ENCODE measurements around the gene SLC26A1.

Gene SLC26A1

DNA sequence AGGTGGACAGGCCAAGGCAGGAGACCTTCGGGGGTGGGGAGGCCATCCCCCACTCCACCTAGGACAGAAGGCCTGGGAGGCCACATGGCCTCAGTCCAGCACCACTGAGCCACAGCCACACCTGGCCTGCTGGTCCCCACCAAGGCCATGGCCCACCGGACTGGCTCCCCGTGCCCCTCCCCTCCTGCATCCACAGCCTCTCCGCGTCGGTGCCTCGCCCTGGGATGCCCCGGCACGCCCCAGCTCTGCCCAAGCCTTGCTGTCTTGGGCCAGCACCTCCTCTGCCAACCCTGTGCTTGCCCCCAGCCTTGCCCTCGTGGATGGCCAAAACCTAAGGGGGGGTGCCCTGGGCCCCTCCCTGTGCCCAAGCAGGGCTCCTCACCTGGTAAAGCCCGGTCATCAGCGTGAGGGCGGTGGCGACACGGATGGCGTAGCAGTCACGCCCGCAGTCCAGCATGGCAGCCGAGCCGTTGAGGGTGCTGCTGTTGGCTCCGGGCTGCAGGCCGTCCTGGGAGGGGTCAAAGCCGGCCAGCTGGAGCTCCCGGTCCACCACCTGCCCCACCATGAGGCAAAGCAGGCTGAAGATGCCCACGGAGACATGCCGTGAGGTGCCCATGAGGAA lies 2.3 kb downstream of the SLC26A1 start:
- TF ChIP-seq GATA3 (IDR thresholded peaks at IDR 0.05; ENCODE audit: low read depth, low read length), result no peak
- no peak for TF ChIP-seq GATA2 (IDR thresholded peaks at IDR 0.05; ENCODE audit: low read depth, low read length)

DNA sequence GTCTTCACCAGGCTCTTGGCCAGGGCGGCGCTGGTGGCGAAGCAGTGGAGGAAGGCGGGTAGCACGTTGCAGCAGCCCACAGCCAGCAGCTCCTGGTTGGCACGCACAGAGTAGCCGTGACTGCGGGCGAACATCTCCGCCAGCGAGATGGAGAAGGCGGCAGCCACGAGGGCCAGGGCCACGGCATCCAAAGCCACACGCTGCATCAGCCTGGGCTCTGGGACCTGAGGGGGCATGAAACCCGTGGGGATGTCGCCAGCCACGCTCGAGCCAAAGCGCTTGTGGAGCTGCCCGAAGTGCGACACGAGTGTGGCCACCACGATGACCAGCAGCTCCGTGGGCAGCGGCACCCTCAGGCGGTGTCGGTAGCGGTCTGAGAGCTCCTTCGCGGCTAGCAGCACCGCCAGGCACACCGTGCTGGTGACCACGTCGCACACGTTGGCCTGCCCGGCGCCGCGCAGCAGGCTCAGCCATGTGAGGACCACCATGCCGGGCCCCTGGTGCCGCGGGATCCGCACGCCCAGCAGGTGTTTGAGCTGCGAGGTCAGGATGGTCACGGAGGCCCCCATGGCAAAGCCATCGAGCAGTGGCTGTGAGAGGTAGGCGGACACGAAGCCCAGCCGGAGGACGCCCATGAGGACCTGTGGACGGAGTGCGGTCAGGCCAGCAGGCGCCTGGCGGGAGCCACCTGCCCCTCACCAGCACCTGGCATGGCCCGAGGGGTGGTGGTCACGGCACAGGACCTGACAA lies 3.3 kb downstream of the SLC26A1 start:
- TF ChIP-seq GATA2 (IDR thresholded peaks at IDR 0.05; ENCODE audit: low read depth, low read length), result no peak
- no peak for TF ChIP-seq GATA3 (IDR thresholded peaks at IDR 0.05; ENCODE audit: low read depth, low read length)

DNA sequence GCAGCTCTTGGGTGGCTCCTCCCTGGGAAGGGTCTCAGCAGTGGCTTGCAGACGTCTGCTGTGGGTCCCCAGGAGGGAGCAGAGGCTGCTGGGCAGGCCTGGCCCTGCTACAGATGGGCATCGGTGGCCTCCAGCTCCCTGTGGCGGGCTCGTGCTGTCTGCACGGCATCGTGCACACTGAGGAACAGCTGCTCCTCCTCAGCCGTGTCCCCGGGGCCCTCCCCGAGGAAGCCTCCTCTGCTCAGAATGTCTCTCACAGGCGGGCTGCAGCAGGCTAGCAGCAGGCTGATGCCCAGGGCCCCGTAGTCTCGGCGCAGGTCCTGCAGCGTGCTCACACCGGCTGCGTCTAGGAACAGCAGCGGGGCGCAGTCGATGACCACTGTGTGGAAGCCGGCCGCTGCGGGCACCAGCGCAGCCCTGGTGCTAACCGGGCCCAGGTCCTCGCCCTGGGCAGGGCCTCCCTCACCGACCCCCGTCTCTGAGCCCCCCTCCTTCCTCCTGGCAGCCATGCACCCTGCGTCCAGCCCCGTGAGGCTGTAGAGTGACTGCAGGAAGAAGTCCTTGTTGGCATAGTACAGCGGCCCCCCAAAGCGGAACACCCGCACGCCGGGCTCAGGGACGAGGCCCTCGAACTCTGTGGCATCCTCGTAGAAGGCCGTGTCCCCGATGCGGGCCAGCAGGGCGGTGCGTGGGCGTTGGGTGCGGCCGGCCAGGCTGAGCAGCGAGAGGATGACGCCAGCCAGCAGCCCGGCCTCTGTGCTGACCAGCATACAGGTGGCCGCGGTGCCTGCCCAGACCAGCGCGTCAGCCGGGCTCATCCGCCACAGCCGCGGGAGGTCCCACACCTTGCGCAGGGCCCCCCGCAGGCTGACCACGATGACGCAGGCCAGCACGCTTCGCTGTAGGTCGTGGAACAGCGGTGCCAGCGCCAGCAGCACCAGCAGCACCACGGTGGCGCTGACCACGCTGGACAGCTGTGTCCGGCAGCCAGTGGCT lies 4.2 kb downstream of the SLC26A1 start:
- TF ChIP-seq GATA2 (IDR thresholded peaks at IDR 0.05; ENCODE audit: low read depth, low read length) (no peak), GATA3 (IDR thresholded peaks at IDR 0.05; ENCODE audit: low read depth, low read length) (no peak)

DNA sequence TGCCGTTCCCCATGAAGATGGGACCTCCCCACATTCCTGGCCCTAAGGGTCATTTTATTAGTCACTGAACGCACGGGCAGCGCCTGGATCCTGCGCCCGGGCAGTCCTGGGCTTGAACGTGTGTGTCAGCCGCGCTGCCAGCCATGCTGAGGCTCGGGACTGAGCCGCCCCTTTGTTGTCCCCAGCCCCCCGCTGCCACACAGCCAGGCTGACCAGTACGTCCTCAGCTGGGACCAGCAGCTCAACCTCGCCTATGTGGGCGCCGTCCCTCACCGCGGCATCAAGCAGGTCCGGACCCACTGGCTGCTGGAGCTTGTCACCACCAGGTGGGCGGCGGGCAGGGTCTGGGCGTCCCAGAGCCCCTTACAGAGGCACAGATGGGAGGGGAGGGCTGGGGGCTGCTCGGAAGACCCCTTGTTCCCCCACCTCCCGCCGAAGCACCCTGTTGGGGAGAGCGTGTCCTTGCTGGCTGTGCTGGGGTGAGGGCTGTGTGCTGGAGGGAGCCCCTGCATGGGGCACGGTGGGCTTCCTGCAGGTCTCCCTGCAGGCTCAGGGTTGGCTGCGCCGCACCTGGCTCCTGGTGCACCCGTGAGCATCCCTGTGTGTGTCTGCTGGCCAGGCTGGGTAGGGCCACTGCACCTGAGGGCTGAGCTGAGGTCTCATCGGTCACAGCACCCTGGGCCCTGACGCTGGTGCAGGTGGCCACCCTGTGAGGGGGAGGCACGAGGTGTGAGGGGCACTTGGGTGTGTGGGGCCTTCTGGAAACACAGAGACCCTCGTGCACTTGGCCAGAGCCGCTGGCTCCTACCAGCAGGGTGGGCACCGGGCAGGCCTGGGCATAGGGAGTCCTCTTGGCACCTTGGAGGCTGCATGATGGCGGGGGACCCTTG lies 5.3 kb downstream of the SLC26A1 start:
- no peak for TF ChIP-seq GATA2 (IDR thresholded peaks at IDR 0.05; ENCODE audit: low read depth, low read length)
- no peak for TF ChIP-seq GATA3 (IDR thresholded peaks at IDR 0.05; ENCODE audit: low read depth, low read length)

DNA sequence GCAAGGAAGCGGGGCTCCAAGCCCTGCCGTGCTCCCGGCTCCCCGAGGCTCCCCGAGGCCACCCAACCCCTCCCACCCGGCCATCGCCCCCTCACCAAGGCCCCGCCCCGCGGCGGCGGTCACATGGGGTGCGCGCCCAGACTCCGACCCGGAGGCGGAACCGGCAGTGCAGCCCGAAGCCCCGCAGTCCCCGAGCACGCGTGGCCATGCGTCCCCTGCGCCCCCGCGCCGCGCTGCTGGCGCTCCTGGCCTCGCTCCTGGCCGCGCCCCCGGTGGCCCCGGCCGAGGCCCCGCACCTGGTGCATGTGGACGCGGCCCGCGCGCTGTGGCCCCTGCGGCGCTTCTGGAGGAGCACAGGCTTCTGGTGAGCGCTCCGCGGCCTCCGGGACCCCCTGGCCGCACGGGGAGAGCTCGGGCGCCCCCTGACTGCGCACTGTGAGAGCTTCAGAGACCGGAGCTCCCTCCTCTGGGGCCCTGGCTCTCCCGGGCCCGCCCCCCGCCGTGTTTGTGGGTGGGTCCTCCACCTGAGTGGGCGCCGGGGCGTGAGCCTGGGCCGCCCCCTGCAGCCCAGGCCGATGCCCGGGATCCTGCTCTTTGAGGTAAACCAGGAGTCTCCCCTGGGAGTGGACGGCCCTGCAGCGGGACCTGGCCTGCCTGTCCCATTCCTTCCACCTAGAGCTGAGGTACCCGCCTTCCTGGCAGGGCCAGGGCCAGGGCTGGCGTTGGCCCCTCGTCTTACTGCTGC lies 6.2 kb downstream of the SLC26A1 start, which contains the start of gene IDUA:
Gene IDUA (plus strand): TSS at position 166 of the 745 bp plus-strand sequence. CDS start 41 bp downstream, at position 207.
- TF ChIP-seq GATA3 (IDR thresholded peaks at IDR 0.05; ENCODE audit: low read depth, low read length), result no peak
- no peak for TF ChIP-seq GATA2 (IDR thresholded peaks at IDR 0.05; ENCODE audit: low read depth, low read length)

DNA sequence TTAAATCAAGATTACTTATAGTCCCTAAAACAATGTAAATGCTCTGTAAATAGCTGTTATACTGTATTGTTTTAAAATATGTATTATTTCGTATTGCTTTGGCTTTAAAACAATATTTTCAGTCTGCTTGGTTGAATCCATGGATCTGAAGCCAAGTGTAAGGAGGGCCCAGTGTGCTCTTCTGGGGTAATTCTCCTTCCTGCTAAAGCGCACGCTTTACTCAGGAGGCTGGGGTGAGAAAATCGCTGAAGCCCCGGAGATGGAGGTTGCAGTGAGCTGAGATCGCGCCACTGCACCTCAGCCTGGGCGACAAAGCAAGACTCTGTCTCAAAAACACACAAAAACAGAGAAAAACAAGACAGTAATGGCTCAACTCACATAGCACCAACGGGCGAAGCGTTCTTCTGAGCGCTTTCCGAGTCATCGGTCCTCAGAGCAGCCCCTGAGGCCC lies 6.8 kb downstream of the SLC26A1 start:
- TF ChIP-seq GATA3 (IDR thresholded peaks at IDR 0.05; ENCODE audit: low read depth, low read length) (no peak), GATA2 (IDR thresholded peaks at IDR 0.05; ENCODE audit: low read depth, low read length) (no peak)

DNA sequence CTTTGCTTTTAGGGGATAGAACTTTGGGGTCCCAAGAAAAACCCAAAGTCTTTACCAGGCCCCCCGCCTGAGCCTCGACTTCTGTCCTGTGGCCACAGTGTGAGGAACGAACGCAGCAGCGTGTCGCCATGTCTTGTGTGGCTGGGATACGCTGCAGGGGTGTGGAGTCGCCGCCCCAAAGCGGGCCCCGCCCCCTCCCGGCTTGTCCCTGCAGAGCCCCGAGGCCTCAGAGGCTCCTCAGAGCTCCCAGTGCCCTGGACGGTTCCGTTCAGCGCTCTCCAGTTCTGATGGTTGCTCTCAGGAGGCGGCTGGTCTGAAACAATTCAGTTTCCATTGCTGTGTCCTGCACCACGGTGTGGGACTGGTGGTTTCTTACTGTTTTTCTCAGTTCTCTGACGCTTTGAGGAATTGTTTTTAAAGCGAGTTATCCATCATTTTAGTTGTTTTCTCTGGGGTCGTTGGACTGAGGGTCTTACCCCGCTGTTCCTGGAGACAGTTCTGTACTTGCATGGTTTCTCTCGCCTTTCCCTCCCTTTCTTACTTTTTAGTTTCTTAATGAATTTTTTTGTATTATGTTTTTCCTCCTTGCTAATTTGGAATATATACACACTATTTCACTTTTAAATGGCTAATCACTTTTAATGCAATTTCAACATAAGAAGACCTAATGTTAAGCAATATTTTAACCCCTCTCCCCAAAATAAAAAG lies 7.9 kb downstream of the SLC26A1 start:
- no peak for TF ChIP-seq GATA2 (IDR thresholded peaks at IDR 0.05; ENCODE audit: low read depth, low read length)
- no peak for TF ChIP-seq GATA3 (IDR thresholded peaks at IDR 0.05; ENCODE audit: low read depth, low read length)

DNA sequence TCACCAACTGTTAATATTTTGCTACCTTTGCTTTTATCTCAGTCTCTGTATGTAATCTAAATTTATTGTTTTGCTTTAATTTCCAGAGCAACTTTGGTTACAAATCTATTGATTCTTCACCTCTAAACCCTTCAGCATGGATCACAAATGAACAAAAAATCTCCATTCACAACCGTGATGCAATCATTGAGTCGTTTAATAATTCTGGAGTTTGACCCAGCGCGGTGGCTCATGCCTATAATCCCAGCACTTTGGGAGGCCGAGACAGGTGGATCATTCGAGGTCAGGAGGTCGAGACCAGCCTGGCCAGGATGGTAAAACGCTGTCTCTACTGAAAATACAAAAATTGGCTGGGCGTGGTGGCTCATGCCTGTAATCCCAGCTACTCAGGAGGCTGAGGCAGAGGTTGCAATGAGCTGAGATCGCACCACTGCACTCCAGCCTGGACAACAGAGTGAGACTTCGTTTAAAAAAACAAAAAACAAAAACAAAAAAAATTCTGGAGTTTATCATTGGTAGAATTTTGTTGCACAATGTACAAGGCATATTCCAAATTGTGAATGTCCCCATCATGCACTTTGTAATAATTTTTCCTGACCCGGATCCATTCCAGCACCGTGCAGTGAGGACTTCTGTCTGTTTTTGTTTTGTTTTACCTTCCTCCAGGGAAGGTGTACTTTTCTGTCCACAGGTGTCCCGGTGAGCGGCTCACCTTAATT lies 8.7 kb downstream of the SLC26A1 start:
- TF ChIP-seq GATA2 (IDR thresholded peaks at IDR 0.05; ENCODE audit: low read depth, low read length) (no peak), GATA3 (IDR thresholded peaks at IDR 0.05; ENCODE audit: low read depth, low read length) (no peak)

DNA sequence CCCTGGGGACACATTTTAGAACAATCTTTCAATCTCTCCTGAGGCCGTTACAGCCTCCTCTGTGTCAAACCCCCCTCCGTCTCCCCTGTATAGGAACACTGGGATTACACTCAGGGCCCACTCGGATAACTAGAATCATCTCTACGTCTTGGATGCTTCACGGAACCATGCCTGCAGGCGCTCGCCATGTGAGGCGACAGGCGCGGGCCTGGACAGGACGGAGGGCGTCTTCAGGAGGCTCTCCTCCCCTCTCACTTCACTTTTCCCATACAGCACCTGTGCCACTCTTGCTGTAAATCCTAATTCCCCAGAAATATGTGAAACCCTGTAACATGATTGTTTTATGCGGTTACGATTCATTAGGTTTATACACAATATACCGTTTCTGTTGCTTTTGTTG lies 10.4 kb downstream of the SLC26A1 start:
- TF ChIP-seq GATA2 (IDR thresholded peaks at IDR 0.05; ENCODE audit: low read depth, low read length) (no peak), GATA3 (IDR thresholded peaks at IDR 0.05; ENCODE audit: low read depth, low read length) (no peak)

DNA sequence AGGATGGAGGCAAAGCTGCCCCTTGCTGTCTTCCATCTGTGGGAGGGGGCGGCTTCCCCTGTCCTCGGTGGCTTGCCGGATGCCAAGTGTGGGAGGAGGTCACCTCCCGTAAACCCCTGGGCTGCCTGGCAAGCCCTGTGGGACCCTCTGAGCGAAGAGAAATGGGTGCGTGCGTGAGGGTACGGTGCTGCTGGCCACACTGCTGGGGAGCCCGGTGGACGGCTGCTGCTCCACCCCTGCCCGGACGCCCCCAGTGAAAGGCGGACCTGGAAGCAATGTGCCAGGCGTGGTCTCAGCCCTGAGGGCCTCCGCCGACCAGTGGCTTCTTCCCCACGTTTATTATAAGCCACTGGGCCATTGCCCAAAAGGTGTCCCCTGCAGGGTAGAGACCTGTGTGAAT lies 10.9 kb downstream of the SLC26A1 start:
- TF ChIP-seq GATA2 (IDR thresholded peaks at IDR 0.05; ENCODE audit: low read depth, low read length) (no peak), GATA3 (IDR thresholded peaks at IDR 0.05; ENCODE audit: low read depth, low read length) (no peak)

DNA sequence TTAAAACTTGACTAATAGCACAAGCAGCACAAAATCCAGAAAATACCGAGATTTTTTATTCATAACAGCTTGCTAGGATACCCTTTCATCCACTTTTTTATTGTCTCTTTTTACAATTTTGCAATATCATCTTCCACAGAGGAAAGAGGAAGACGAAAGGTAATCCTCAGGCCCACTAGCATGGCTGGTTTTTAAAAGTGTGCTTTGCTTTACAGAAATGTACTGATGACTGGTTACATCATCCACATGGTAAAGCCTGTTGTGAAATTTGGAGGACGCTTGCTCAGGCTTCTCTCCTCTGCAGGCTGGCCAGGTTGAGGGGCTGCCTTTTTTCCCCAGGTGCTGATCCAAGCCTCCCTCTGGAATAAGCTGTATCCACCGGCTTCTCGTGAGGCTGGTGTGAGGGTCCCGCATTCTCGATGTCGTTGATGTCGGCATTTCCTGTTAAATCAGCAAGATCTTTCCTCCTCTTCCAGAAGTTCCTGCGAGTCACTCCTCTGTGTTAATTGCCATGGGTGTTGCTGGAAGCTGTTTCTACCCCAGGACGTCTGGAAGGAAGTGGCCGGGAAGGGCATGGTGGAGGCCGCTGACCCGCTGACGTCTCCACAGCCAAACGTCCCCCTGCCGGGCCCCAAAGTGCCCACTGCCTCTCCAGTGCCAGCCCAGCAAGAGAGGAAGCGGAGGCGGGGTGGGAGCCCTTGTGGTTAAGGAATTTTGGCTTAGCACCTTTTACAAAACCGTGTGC lies 14.1 kb downstream of the SLC26A1 start:
- no peak for TF ChIP-seq GATA3 (IDR thresholded peaks at IDR 0.05; ENCODE audit: low read depth, low read length)
- no peak for TF ChIP-seq GATA2 (IDR thresholded peaks at IDR 0.05; ENCODE audit: low read depth, low read length)

Measured in SH-SY5Y (cell line).